ENCODE data around the gene EFCC1. TPM values are rescaled to one million over a fixed set of nuclear protein-coding genes. Genes with fewer than 3 reads are reported as not detected.
A peak's percentile ranks its signal among the peaks of the same experiment; 100 is the strongest.

EFCC1 gene
- total RNA-seq, 1 donor from 2014 or later = 3.0 TPM

GRCh38 chr3:129009266-129009665 lies 8.2 kb downstream of the EFCC1 start:
- no peak for ATAC-seq
- intact Hi-C loops (cut with micrococcal nuclease) = no loop called here
- DNase-seq = no peak

- no peak for ATAC-seq
Measured at GRCh38 chr3:129010310-129010956, 9.3 kb downstream of the EFCC1 start.

GRCh38 chr3:129013491-129013891 lies 12.4 kb downstream of the EFCC1 start:
- intact Hi-C loops (cut with micrococcal nuclease) = no loop called here
- ATAC-seq = no peak
- no peak for DNase-seq

More at GRCh38 chr3:129010310-129010956, 9.3 kb downstream of the EFCC1 start:
- intact Hi-C loops (cut with micrococcal nuclease) = no loop called here
- no peak for DNase-seq

GRCh38 chr3:129014148-129014547 lies 13.0 kb downstream of the EFCC1 start:
- intact Hi-C loops (cut with micrococcal nuclease) = no loop called here
- peak; percentile 22 for ATAC-seq
- peak; percentile 68 for DNase-seq

GRCh38 chr3:129014793-129015345 lies 13.8 kb downstream of the EFCC1 start:
- ATAC-seq (no peak), DNase-seq (no peak)
- intact Hi-C loops (cut with micrococcal nuclease) = no loop called here

- DNase-seq = no peak
- ATAC-seq = peak; percentile 44
- intact Hi-C loops (cut with micrococcal nuclease) = no loop called here
Measured at GRCh38 chr3:129015388-129016105, 14.4 kb downstream of the EFCC1 start.

- ATAC-seq = peak; percentile 7
Measured at GRCh38 chr3:129016356-129016719, 15.2 kb downstream of the EFCC1 start.

GRCh38 chr3:129016720-129017483 lies 15.8 kb downstream of the EFCC1 start:
- peak; percentile 66 for ATAC-seq
- peak; percentile 83 for DNase-seq

More at GRCh38 chr3:129016356-129016719, 15.2 kb downstream of the EFCC1 start:
- DNase-seq = no peak
- intact Hi-C loops (cut with micrococcal nuclease) = no loop called here

GRCh38 chr3:129017484-129017899 lies 16.4 kb downstream of the EFCC1 start:
- DNase-seq = no peak
- intact Hi-C loops (cut with micrococcal nuclease) = no loop called here
- no peak for ATAC-seq

More at GRCh38 chr3:129016720-129017483, 15.8 kb downstream of the EFCC1 start:
- intact Hi-C loops (cut with micrococcal nuclease) = no loop called here

- ATAC-seq = no peak
Measured at GRCh38 chr3:129018271-129018670, 17.2 kb downstream of the EFCC1 start.

GRCh38 chr3:129018751-129019150 lies 17.6 kb downstream of the EFCC1 start:
- no peak for ATAC-seq
- DNase-seq = no peak
- intact Hi-C loops (cut with micrococcal nuclease) = no loop called here

More at GRCh38 chr3:129018271-129018670, 17.2 kb downstream of the EFCC1 start:
- no peak for DNase-seq
- intact Hi-C loops (cut with micrococcal nuclease) = no loop called here

GRCh38 chr3:129019266-129019665 lies 18.2 kb downstream of the EFCC1 start:
- DNase-seq (no peak), ATAC-seq (no peak)
- intact Hi-C loops (cut with micrococcal nuclease) = no loop called here

- ATAC-seq = no peak
- intact Hi-C loops (cut with micrococcal nuclease) = no loop called here
- no peak for DNase-seq
Measured at GRCh38 chr3:129020691-129021090, 19.6 kb downstream of the EFCC1 start.

GRCh38 chr3:129021140-129021551 lies 20.0 kb downstream of the EFCC1 start:
- DNase-seq = no peak
- no peak for ATAC-seq
- intact Hi-C loops (cut with micrococcal nuclease) = no loop called here

- ATAC-seq (peak; percentile 77), DNase-seq (peak; percentile 93)
- intact Hi-C loops (cut with micrococcal nuclease) = no loop called here
Measured at GRCh38 chr3:129022114-129023007, 21.3 kb downstream of the EFCC1 start.

GRCh38 chr3:129023008-129023358 lies 21.9 kb downstream of the EFCC1 start:
- no peak for DNase-seq
- intact Hi-C loops (cut with micrococcal nuclease) = no loop called here
- no peak for ATAC-seq

GRCh38 chr3:129023909-129024308 lies 22.8 kb downstream of the EFCC1 start:
- ATAC-seq (no peak), DNase-seq (no peak)
- intact Hi-C loops (cut with micrococcal nuclease) = no loop called here

GRCh38 chr3:129025108-129025507 lies 24.0 kb downstream of the EFCC1 start:
- intact Hi-C loops (cut with micrococcal nuclease) = no loop called here
- DNase-seq = peak; percentile 34
- ATAC-seq = no peak
